Stomach smooth muscle (tissue), 2 donors: ENCODE data around the gene STX4.
"Not testable (repeated sequence)": the region's sequence is repeated elsewhere in the genome, so short reads cannot be mapped to it uniquely, and the experiment has no call there.

ENCODE experiments used
- H3K27ac ChIP-seq: one replicate; pipeline ENCODE4 v1.7.0; 2013; ENCODE audit warnings: mild to moderate bottlenecking, low read length, inconsistent platforms
- H3K27me3 ChIP-seq, 2 donors: one replicate each; pipeline ENCODE4 v1.7.0; 2013; ENCODE audit warnings: low read length in 2 of 2; ENCODE audit not compliant: insufficient read depth in 2 of 2, control insufficient read depth in 1 of 2
- H3K36me3 ChIP-seq, 2 donors: one replicate each; pipeline ENCODE4 v1.7.0; 2013; ENCODE audit warnings: low read length in 2 of 2; ENCODE audit not compliant: control insufficient read depth in 2 of 2, insufficient read depth in 2 of 2
- H3K4me1 ChIP-seq: one replicate; pipeline ENCODE4 v1.7.0; 2013; ENCODE audit warnings: low read length; ENCODE audit not compliant: control insufficient read depth, insufficient read depth
- H3K4me3 ChIP-seq, 2 donors: one replicate each; pipeline ENCODE4 v1.7.0; 2013; ENCODE audit warnings: low read length in 2 of 2
- H3K9ac ChIP-seq, 2 donors: one replicate each; pipeline ENCODE4 v1.7.0; 2013; ENCODE audit warnings: low read length in 2 of 2, mild to moderate bottlenecking in 1 of 2
- H3K9me3 ChIP-seq, 2 donors: one replicate each; pipeline ENCODE4 v1.7.0; 2013; ENCODE audit warnings: low read length in 2 of 2; ENCODE audit not compliant: control insufficient read depth in 2 of 2
- donor health status: healthy.
- donor health status: Pancreatic carcinoma.

STX4 gene

GRCh38 chr16:31008149-31008548 is 25.2 kb upstream of the STX4 start:
- no peaks in the 10 kb centered on the region for H3K9me3 ChIP-seq
- H3K4me1 ChIP-seq = peaks cover 3% of the 10 kb centered on the region
- no peaks in the 10 kb centered on the region for H3K36me3 ChIP-seq
- peaks cover 31 to 34% of the 10 kb centered on the region in 2 donors for H3K27me3 ChIP-seq
- H3K27ac ChIP-seq = no peak overlapping the region
- H3K4me3 ChIP-seq = no peak overlapping the region
- H3K9ac ChIP-seq = no peak overlapping the region

DNA sequence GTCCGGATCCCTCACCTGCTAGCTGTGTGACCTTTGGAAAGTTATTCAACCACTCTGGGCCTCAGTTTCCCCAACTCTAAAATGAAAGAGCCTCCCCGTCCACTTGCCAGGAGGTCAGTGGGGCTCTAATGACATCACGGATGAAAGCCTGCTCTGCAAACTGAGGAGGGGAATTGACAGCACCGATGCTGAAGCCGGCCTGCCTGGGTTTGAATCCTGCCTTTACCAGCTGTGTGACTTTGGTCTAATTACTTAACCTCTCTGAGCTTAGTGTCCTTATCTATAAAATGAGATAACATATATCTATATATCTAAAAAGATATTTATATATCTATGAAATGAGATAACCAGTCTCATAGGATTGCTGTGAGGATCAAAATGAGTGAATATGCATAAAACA is 24.8 kb upstream of the STX4 start:
- H3K36me3 ChIP-seq = no peaks in the 10 kb centered on the region
- H3K4me3 ChIP-seq = no peak overlapping the region
- no peak overlapping the region for H3K27ac ChIP-seq
- no peak overlapping the region for H3K9ac ChIP-seq
- peaks cover 3% of the 10 kb centered on the region for H3K4me1 ChIP-seq
- peaks cover 31 to 35% of the 10 kb centered on the region in 2 donors for H3K27me3 ChIP-seq
- no peaks in the 10 kb centered on the region for H3K9me3 ChIP-seq

DNA sequence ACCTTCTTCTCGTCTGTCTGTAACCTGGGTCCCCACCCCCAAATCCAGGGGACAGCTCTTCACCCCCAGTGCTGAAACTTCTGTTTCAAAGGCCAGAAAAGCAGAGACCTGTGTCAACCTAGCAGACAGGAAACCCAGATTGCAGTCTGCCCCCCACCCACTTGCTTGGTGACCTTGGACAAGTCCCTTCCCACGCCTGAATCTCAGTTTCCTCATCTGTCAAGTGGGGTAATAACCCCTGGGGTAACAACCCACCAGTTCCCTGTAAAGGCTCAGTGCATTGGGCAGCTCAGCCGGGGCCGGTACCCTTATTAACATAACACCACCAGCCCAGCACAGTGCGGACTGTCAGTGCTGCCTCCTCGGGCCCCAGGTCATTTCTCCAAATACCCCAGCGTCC is 24.2 kb upstream of the STX4 start:
- H3K27me3 ChIP-seq = peaks cover 31 to 37% of the 10 kb centered on the region in 2 donors
- no peak overlapping the region for H3K9ac ChIP-seq
- H3K4me1 ChIP-seq = peaks cover 3% of the 10 kb centered on the region
- no peaks in the 10 kb centered on the region for H3K9me3 ChIP-seq
- H3K4me3 ChIP-seq = no peak overlapping the region
- no peak overlapping the region for H3K27ac ChIP-seq
- H3K36me3 ChIP-seq = no peaks in the 10 kb centered on the region

DNA sequence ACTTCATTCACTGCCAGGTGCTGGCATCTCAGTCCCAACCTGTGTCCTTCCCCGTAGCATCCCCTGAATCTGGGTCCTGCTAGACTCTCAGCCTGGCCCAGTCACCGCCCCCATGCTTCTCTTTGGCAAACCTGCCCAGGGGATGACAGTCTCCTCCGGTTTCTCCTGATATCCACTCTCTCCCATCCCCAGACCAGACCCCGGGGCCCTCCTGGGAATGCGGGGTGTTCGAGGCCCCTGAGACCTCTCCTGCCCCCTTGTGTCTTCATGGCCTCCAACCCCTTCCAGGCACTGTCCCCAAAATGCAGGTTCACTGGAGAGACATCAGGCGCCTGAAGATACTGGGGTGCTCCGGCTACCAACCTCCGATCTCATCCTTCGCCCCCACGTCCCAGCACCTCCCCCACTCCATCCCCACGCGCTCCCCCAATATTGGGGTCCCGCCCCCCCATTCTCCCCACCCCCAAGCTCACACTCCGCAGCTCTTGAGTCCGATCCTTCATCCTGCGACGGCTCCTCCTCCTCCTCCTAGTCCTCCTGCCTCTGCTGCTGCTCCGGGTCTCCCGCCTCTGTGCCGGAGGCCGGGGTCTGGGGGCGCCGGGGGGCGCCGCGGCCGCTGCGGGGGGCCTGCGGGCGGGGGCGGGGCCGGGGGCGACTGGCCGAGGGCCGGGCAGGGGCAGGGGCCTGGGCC is 23.3 kb upstream of the STX4 start:
- Histone ChIP-seq H3K27me3 (peaks cover 31 to 37% of the 10 kb centered on the region in 2 donors), H3K27ac (no peak overlapping the region), H3K9ac (no peak overlapping the region), H3K4me1 (peaks cover 3% of the 10 kb centered on the region), H3K9me3 (no peaks in the 10 kb centered on the region), H3K4me3 (no peak overlapping the region), H3K36me3 (no peaks in the 10 kb centered on the region)

DNA sequence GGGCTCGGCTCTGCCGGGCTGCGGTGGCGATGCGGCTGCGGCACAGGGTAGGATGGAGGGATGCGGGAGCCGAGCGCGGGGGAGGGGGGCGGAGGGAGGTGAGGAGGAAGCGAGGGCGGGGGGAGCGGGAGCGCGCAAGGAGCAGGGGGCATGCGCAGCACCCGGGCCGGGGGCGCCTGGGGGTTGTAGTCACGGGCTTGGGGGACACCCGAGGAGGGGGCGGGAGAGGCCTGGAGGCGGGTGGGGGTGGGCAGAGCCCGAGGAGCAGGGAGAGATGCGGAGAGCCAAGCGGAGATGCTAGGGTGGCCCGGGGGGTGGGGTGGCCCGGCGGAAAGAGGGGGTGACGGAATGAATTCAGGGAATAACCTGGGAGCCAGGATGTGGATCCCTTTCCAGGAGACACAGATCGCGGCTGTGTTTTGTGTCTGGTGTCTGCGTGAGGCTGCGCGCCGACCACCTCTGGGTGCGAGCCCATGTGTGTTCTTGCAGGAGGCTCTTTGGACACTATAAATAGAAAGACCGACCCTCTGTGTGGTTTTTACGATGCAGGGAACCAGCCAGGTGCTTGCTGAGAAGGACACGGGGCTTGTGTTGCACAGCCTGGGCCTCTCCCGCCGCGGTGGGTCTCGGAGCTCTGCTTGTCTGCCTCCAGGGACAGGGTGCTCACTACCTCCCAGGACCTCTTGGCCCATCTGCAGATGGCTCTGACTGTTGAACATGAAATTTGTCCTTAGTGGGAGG is 22.6 kb upstream of the STX4 start, which contains the start of gene STX1B:
Gene STX1B (minus strand): TSS at position 54 of the 741 bp plus-strand sequence. CDS start 242 bp downstream, outside the sequence.
- Histone ChIP-seq H3K9ac (no peak within 1 kb of the TSS), H3K27me3 (peaks cover 32 to 37% of the 10 kb centered on the region in 2 donors), H3K9me3 (no peaks in the 10 kb centered on the region), H3K4me3 (no peak within 1 kb of the TSS), H3K36me3 (no peaks in the 10 kb centered on the region), H3K4me1 (peaks cover 3% of the 10 kb centered on the region), H3K27ac (no peak within 1 kb of the TSS)

- not testable (repeated sequence) for H3K9me3 ChIP-seq, H3K36me3 ChIP-seq, H3K9ac ChIP-seq, H3K4me3 ChIP-seq, H3K4me1 ChIP-seq, H3K27ac ChIP-seq
- H3K27me3 ChIP-seq = peaks cover 34 to 38% of the 10 kb centered on the region in 2 donors
These were observed 21.5 kb upstream of the STX4 start for GRCh38 chr16:31011815-31012214.

DNA sequence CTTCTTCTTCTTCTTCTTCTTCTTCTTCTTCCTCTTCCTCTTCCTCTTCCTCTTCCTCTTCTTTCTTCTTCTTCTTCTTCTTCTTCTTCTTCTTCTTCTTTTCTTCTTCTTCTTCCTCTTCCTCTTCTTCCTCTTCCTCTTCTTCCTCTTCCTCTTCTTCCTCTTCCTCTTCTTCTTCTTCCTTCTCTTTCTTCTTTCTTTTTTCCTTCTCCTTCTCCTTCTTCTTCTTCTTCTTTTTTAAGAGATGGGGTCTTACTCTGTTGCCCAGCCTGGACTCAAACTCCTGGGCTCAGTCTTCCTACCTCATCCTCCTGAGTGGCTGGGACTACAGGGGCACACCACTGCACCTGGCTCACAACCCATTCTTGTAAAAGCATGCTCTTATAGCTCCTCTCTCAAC is 20.1 kb upstream of the STX4 start:
- not testable (repeated sequence) for H3K9me3 ChIP-seq, H3K9ac ChIP-seq, H3K4me1 ChIP-seq, H3K4me3 ChIP-seq, H3K27ac ChIP-seq, H3K36me3 ChIP-seq
- peaks cover 32% of the 10 kb centered on the region in 2 donors for H3K27me3 ChIP-seq

- H3K27ac ChIP-seq = no peak overlapping the region
These were observed 17.3 kb upstream of the STX4 start for GRCh38 chr16:31016018-31016417.

GRCh38 chr16:31017756-31018155 is 15.6 kb upstream of the STX4 start:
- not testable (repeated sequence) for H3K9me3 ChIP-seq, H3K4me1 ChIP-seq, H3K27ac ChIP-seq, H3K4me3 ChIP-seq, H3K9ac ChIP-seq, H3K27me3 ChIP-seq, H3K36me3 ChIP-seq

More at GRCh38 chr16:31016018-31016417, 17.3 kb upstream of the STX4 start:
- peaks cover under 1% of the 10 kb centered on the region for H3K4me1 ChIP-seq
- no peak overlapping the region for H3K4me3 ChIP-seq
- no peaks in the 10 kb centered on the region for H3K9me3 ChIP-seq
- H3K9ac ChIP-seq = no peak overlapping the region
- H3K36me3 ChIP-seq = no peaks in the 10 kb centered on the region
- H3K27me3 ChIP-seq = peaks cover 15 to 19% of the 10 kb centered on the region in 2 donors

GRCh38 chr16:31020536-31020935 is 12.8 kb upstream of the STX4 start:
- H3K9ac ChIP-seq = no peak overlapping the region
- no peaks in the 10 kb centered on the region for H3K4me1 ChIP-seq
- peaks cover 0 to 7% of the 10 kb centered on the region in 2 donors for H3K27me3 ChIP-seq
- H3K9me3 ChIP-seq = no peaks in the 10 kb centered on the region
- no peak overlapping the region for H3K27ac ChIP-seq
- H3K4me3 ChIP-seq = no peak overlapping the region
- no peaks in the 10 kb centered on the region for H3K36me3 ChIP-seq
